Suprapubic skin (tissue), 4 donors: ENCODE results near the gene FLNB. TPM values are rescaled to one million over a fixed set of nuclear protein-coding genes. Genes with fewer than 3 reads are reported as not detected.
A peak's percentile ranks its signal among the peaks of the same experiment; 100 is the strongest.

Experiments used
- DNase-seq, 2 donors: peaks; one replicate each; pipeline ENCODE4 v3.0.0-alpha.2; 2019; ENCODE audit warnings: low spot score in 2 of 2
- H3K27ac ChIP-seq: fragments of 200-600 bp; sonication (generic); one replicate; pipeline ENCODE4 v1.5.1; 2019
- H3K27me3 ChIP-seq: fragments of 200-600 bp; sonication (generic); one replicate; pipeline ENCODE4 v1.5.1; 2019
- H3K36me3 ChIP-seq: fragments of 200-600 bp; sonication (generic); one replicate; pipeline ENCODE4 v1.5.1; 2019
- H3K4me1 ChIP-seq: fragments of 200-600 bp; sonication (generic); one replicate; pipeline ENCODE4 v1.5.1; 2019
- H3K4me3 ChIP-seq: fragments of 200-600 bp; sonication (generic); one replicate; pipeline ENCODE4 v1.5.1; 2019; ENCODE audit warnings: mild to moderate bottlenecking
- H3K9me3 ChIP-seq: fragments of 200-600 bp; sonication (generic); one replicate; pipeline ENCODE4 v1.5.1; 2019
- CTCF ChIP-seq, 2 donors: fragments of 200-600 bp in 1 of 2; fragments of 450-650 bp in 1 of 2; sonication (generic) in 1 of 2; IDR thresholded peaks; one replicate each; pipeline ENCODE4 v1.5.1; 2016 to 2019; ENCODE audit warnings: antibody characterized with exemption in 2 of 2, mild to moderate bottlenecking in 1 of 2, moderate library complexity in 1 of 2
- EP300 ChIP-seq: sonication (generic); formaldehyde crosslinking; IDR thresholded peaks from one replicate; pipeline ENCODE4 v1.6.1; 2017; ENCODE audit warnings: antibody characterized with exemption
- POLR2A ChIP-seq, 2 donors: fragments of 450-650 bp; IDR thresholded peaks; one replicate each; pipeline ENCODE4 v1.6.1; 2017; ENCODE audit warnings: antibody characterized with exemption in 2 of 2, mild to moderate bottlenecking in 2 of 2, moderate library complexity in 2 of 2
- POLR2AphosphoS5 ChIP-seq, 3 donors: sonication (generic); formaldehyde crosslinking; IDR thresholded peaks; one replicate each; pipeline ENCODE4 v1.6.1; 2017; ENCODE audit warnings: antibody characterized with exemption in 3 of 3
- WGBS: methylation state at CpG from one replicate; pipeline ENCODE4 v1.1.5; 2018; 5-methylcytosine and 5-hydroxymethylcytosine counted together
- total RNA-seq, 4 donors: library from RNA; depleted of rRNA; stranded (reverse); fragments of >200 nt; gene quantifications; one replicate each; pipeline ENCODE4 v1.1.0, GENCODE V29; 2016

FLNB gene
- total RNA-seq, 4 donors from 2014 or later = 143 to 186 (median 150) TPM

GRCh38 chr3:58214484-58215316 is 206.5 kb downstream of the FLNB start:
- Histone ChIP-seq H3K36me3 (no peaks in the 10 kb centered on the region), H3K4me3 (no peak overlapping the region), H3K27me3 (no peaks in the 10 kb centered on the region), H3K4me1 (peaks cover 55% of the 10 kb centered on the region), H3K27ac (peak overlapping the region; percentile 83), H3K9me3 (no peaks in the 10 kb centered on the region)
- DNase-seq = peak in 1 of 2 donors; percentile 55
- TF ChIP-seq CTCF (IDR thresholded peaks at IDR 0.05) = no peak
- peak in 1 of 3 donors; percentile 65 for TF ChIP-seq POLR2AphosphoS5 (IDR thresholded peaks at IDR 0.05)
- 43% methylated on average over 7 of the region's 7 CpGs for WGBS

- Histone ChIP-seq H3K27ac (peak overlapping the region; percentile 83), H3K4me3 (no peak overlapping the region), H3K27me3 (no peaks in the 10 kb centered on the region), H3K36me3 (no peaks in the 10 kb centered on the region), H3K4me1 (peaks cover 50% of the 10 kb centered on the region), H3K9me3 (no peaks in the 10 kb centered on the region)
- WGBS = 60% methylated on average over 10 of the region's 10 CpGs
- TF ChIP-seq POLR2AphosphoS5 (IDR thresholded peaks at IDR 0.05) (no peak), CTCF (IDR thresholded peaks at IDR 0.05) (no peak), POLR2A (IDR thresholded peaks at IDR 0.05) (no peak), EP300 (no peak)
- peak in 1 of 2 donors; percentile 25 for DNase-seq
These were observed 207.2 kb downstream of the FLNB start for GRCh38 chr3:58215317-58216025.

GRCh38 chr3:58216496-58217195 is 208.4 kb downstream of the FLNB start:
- H3K36me3 ChIP-seq = no peaks in the 10 kb centered on the region
- TF ChIP-seq EP300 (no peak), POLR2AphosphoS5 (IDR thresholded peaks at IDR 0.05) (no peak), POLR2A (IDR thresholded peaks at IDR 0.05) (no peak), CTCF (IDR thresholded peaks at IDR 0.05) (no peak)
- H3K4me1 ChIP-seq = peaks cover 42% of the 10 kb centered on the region
- peak overlapping the region; percentile 19 for H3K27ac ChIP-seq
- H3K4me3 ChIP-seq = no peak overlapping the region
- WGBS = 70% methylated on average over 10 of the region's 10 CpGs
- no peaks in the 10 kb centered on the region for H3K27me3 ChIP-seq
- DNase-seq = peak in 1 of 2 donors; percentile 13
- no peaks in the 10 kb centered on the region for H3K9me3 ChIP-seq

GRCh38 chr3:58217209-58217811 is 209.1 kb downstream of the FLNB start:
- TF ChIP-seq POLR2A (IDR thresholded peaks at IDR 0.05) (no peak), CTCF (IDR thresholded peaks at IDR 0.05) (peak; percentile 48 to 85), EP300 (no peak), POLR2AphosphoS5 (IDR thresholded peaks at IDR 0.05) (no peak)
- DNase-seq = peak; percentile 84
- Histone ChIP-seq H3K27me3 (no peaks in the 10 kb centered on the region), H3K4me1 (peaks cover 44% of the 10 kb centered on the region), H3K4me3 (no peak overlapping the region), H3K27ac (peak overlapping the region; percentile 19), H3K36me3 (no peaks in the 10 kb centered on the region), H3K9me3 (no peaks in the 10 kb centered on the region)
- 27% methylated on average over 14 of the region's 15 CpGs for WGBS
